Astrocyte (in vitro differentiated cells and primary cell): ENCODE results near the gene RNASEH2C. TPM values are rescaled to one million over a fixed set of nuclear protein-coding genes. Genes with fewer than 3 reads are reported as not detected.
"Not testable (repeated sequence)": the region's sequence is repeated elsewhere in the genome, so short reads cannot be mapped to it uniquely, and the experiment has no call there.

ENCODE experiments used
- DNase-seq: peaks from one replicate; pipeline ENCODE4 v3.0.0-alpha.2; 2010; ENCODE audit warnings: low read depth
- FAIRE-seq: peaks from 2 replicates; lab custom pipeline; 2011; peaks lifted over from hg19 to GRCh38; lab: Jason Lieb, UNC
- H2AFZ ChIP-seq: 2 replicates; pipeline ENCODE4 v1.6.0; 2012; ENCODE audit warnings: low read depth, low read length, inconsistent platforms
- H3K27ac ChIP-seq: 2 replicates; pipeline ENCODE4 v1.5.1; 2011; ENCODE audit warnings: low read depth, low read length, inconsistent platforms
- H3K27me3 ChIP-seq: 2 replicates; pipeline ENCODE4 v1.6.0; 2011; ENCODE audit warnings: low read length, inconsistent platforms; ENCODE audit not compliant: insufficient read depth
- H3K36me3 ChIP-seq: 2 replicates; pipeline ENCODE4 v1.5.1; 2011; ENCODE audit warnings: low read length, inconsistent platforms; ENCODE audit not compliant: insufficient read depth
- H3K4me1 ChIP-seq: 2 replicates; pipeline ENCODE4 v1.5.1; 2011; ENCODE audit warnings: low read length, inconsistent platforms; ENCODE audit not compliant: insufficient read depth
- H3K4me2 ChIP-seq: 2 replicates; pipeline ENCODE4 v1.6.0; 2012; ENCODE audit warnings: low read length, inconsistent platforms
- H3K4me3 ChIP-seq: 2 replicates; pipeline ENCODE4 v1.5.1; 2011; ENCODE audit warnings: low read depth, mild to moderate bottlenecking, low read length, inconsistent platforms; ENCODE audit not compliant: insufficient read depth
- H3K79me2 ChIP-seq: 2 replicates; pipeline ENCODE4 v1.6.0; 2012; ENCODE audit warnings: mild to moderate bottlenecking, low read length, inconsistent platforms; ENCODE audit not compliant: insufficient read depth
- H3K9ac ChIP-seq: 2 replicates; pipeline ENCODE4 v1.6.0; 2012; ENCODE audit warnings: mild to moderate bottlenecking, low read length, inconsistent platforms
- H3K9me3 ChIP-seq: 2 replicates; pipeline ENCODE4 v1.5.1; 2012; ENCODE audit warnings: low read depth, mild to moderate bottlenecking, low read length, inconsistent platforms; ENCODE audit not compliant: insufficient read depth
- H4K20me1 ChIP-seq: 2 replicates; pipeline ENCODE4 v1.6.0; 2012; ENCODE audit warnings: low read length, inconsistent platforms; ENCODE audit not compliant: insufficient read depth
- H3K27ac Mint-ChIP-seq: one replicate; pipeline ENCODE4 v1.8.0; 2021; ENCODE audit warnings: mild to moderate bottlenecking, mixed read lengths; ENCODE audit not compliant: unreplicated experiment
- H3K27me3 Mint-ChIP-seq: one replicate; pipeline ENCODE4 v1.8.0; 2021; ENCODE audit warnings: low read depth, mixed read lengths; ENCODE audit not compliant: unreplicated experiment
- H3K36me3 Mint-ChIP-seq: one replicate; pipeline ENCODE4 v1.8.0; 2021; ENCODE audit warnings: low read depth, mixed read lengths; ENCODE audit not compliant: unreplicated experiment
- H3K4me1 Mint-ChIP-seq: one replicate; pipeline ENCODE4 v1.8.0; 2021; ENCODE audit warnings: low read depth, mixed read lengths; ENCODE audit not compliant: unreplicated experiment
- H3K4me3 Mint-ChIP-seq: one replicate; pipeline ENCODE4 v1.8.0; 2021; ENCODE audit warnings: mild to moderate bottlenecking, moderate library complexity, mixed read lengths; ENCODE audit not compliant: unreplicated experiment
- H3K9me3 Mint-ChIP-seq: one replicate; pipeline ENCODE4 v1.8.0; 2021; ENCODE audit warnings: mild to moderate bottlenecking, mixed read lengths; ENCODE audit not compliant: unreplicated experiment
- CTCF ChIP-seq: IDR thresholded peaks from 2 replicates; pipeline ENCODE4 v1.5.1; 2011; ENCODE audit warnings: low read depth, mild to moderate bottlenecking, inconsistent platforms, low read length, moderate library complexity; ENCODE audit not compliant: insufficient read depth
- EZH2 ChIP-seq: IDR thresholded peaks from 2 replicates; pipeline ENCODE4 v1.6.1; 2012; ENCODE audit warnings: mild to moderate bottlenecking, low read length, inconsistent platforms; ENCODE audit not compliant: insufficient read depth
- total RNA-seq: library from RNA; stranded (reverse); gene quantifications from 2 replicates; pipeline ENCODE4 v1.2.1, GENCODE V29; 2021

RNASEH2C gene
- total RNA-seq, 1 donor from 2014 or later, result 25.0 TPM

GRCh38 chr11:65710421-65710820, 10.2 kb downstream of the RNASEH2C start:
- TF ChIP-seq CTCF, result no peak
- TF ChIP-seq EZH2, result no peak
- H3K79me2 ChIP-seq, result peaks cover 23% of the 10 kb centered on the region
- H3K4me2 ChIP-seq, result peak overlapping the region; percentile 9
- peaks cover 16% of the 10 kb centered on the region for H3K36me3 ChIP-seq
- Mint-ChIP-seq H3K36me3 (peaks cover 13% of the 10 kb centered on the region), H3K27me3 (peaks cover 4% of the 10 kb centered on the region), H3K9me3 (no peaks in the 10 kb centered on the region), H3K4me1 (peaks cover 5% of the 10 kb centered on the region), H3K27ac (no peak overlapping the region), H3K4me3 (peak overlapping the region; percentile 40)
- H2AFZ ChIP-seq, result no peak overlapping the region
- no peak for DNase-seq
- H3K9me3 ChIP-seq, result no peaks in the 10 kb centered on the region
- H3K27me3 ChIP-seq, result no peaks in the 10 kb centered on the region
- no peak overlapping the region for H3K4me3 ChIP-seq
- H3K4me1 ChIP-seq, result peaks cover 10% of the 10 kb centered on the region
- peaks cover 15% of the 10 kb centered on the region for H4K20me1 ChIP-seq
- no peak for FAIRE-seq
- no peak overlapping the region for H3K27ac ChIP-seq
- no peak overlapping the region for H3K9ac ChIP-seq

GRCh38 chr11:65709661-65710060, 10.9 kb downstream of the RNASEH2C start:
- Mint-ChIP-seq H3K27me3 (peaks cover 4% of the 10 kb centered on the region), H3K9me3 (no peaks in the 10 kb centered on the region), H3K4me3 (no peak overlapping the region), H3K27ac (peak overlapping the region; percentile 27), H3K36me3 (peaks cover 7% of the 10 kb centered on the region), H3K4me1 (peaks cover 5% of the 10 kb centered on the region)
- TF ChIP-seq CTCF, result no peak
- TF ChIP-seq EZH2, result no peak
- FAIRE-seq, result no peak
- H3K4me3 ChIP-seq, result no peak overlapping the region
- no peak overlapping the region for H2AFZ ChIP-seq
- no peak overlapping the region for H3K27ac ChIP-seq
- H3K36me3 ChIP-seq, result peaks cover 10% of the 10 kb centered on the region
- DNase-seq, result peak; percentile 45
- peaks cover 11% of the 10 kb centered on the region for H4K20me1 ChIP-seq
- no peaks in the 10 kb centered on the region for H3K9me3 ChIP-seq
- H3K27me3 ChIP-seq, result no peaks in the 10 kb centered on the region
- H3K4me1 ChIP-seq, result peaks cover 10% of the 10 kb centered on the region
- peaks cover 16% of the 10 kb centered on the region for H3K79me2 ChIP-seq
- H3K9ac ChIP-seq, result no peak overlapping the region
- H3K4me2 ChIP-seq, result no peak overlapping the region

GRCh38 chr11:65708451-65708850, 12.1 kb downstream of the RNASEH2C start:
- DNase-seq, result no peak
- Histone ChIP-seq H3K27me3 (peaks cover 3% of the 10 kb centered on the region), H3K27ac (no peak overlapping the region), H3K79me2 (peaks cover 10% of the 10 kb centered on the region), H3K9me3 (no peaks in the 10 kb centered on the region), H2AFZ (no peak overlapping the region), H4K20me1 (peaks cover 6% of the 10 kb centered on the region), H3K36me3 (no peaks in the 10 kb centered on the region), H3K4me3 (no peak overlapping the region), H3K9ac (no peak overlapping the region), H3K4me2 (no peak overlapping the region), H3K4me1 (peaks cover 10% of the 10 kb centered on the region)
- H3K4me3 Mint-ChIP-seq, result no peak overlapping the region
- TF ChIP-seq EZH2 (no peak), CTCF (no peak)
- H3K27me3 Mint-ChIP-seq, result peaks cover 8% of the 10 kb centered on the region
- peaks cover 5% of the 10 kb centered on the region for H3K4me1 Mint-ChIP-seq
- H3K36me3 Mint-ChIP-seq, result peaks cover under 1% of the 10 kb centered on the region
- no peak for FAIRE-seq
- no peaks in the 10 kb centered on the region for H3K9me3 Mint-ChIP-seq
- H3K27ac Mint-ChIP-seq, result peak overlapping the region; percentile 10

- H3K4me1 Mint-ChIP-seq, H3K9me3 ChIP-seq, H3K4me1 ChIP-seq, H3K36me3 ChIP-seq, H3K27ac ChIP-seq, H3K4me3 Mint-ChIP-seq, H3K27ac Mint-ChIP-seq, H2AFZ ChIP-seq, H4K20me1 ChIP-seq, H3K36me3 Mint-ChIP-seq, H3K79me2 ChIP-seq, DNase-seq, H3K9ac ChIP-seq, H3K4me2 ChIP-seq, H3K9me3 Mint-ChIP-seq, FAIRE-seq, H3K4me3 ChIP-seq: not testable (repeated sequence)
- peaks cover 11% of the 10 kb centered on the region for H3K27me3 ChIP-seq
- peaks cover 14% of the 10 kb centered on the region for H3K27me3 Mint-ChIP-seq
Measured at GRCh38 chr11:65707002-65707401, 13.6 kb downstream of the RNASEH2C start.
